Rectal smooth muscle tissue (tissue), 1 donor: ENCODE data around the gene NOD1.

ENCODE experiments used
- H3K27ac ChIP-seq: one replicate; pipeline ENCODE4 v1.7.0; 2013; ENCODE audit warnings: low read depth, low read length, inconsistent platforms
- H3K27me3 ChIP-seq: one replicate; pipeline ENCODE4 v1.7.0; 2013; ENCODE audit warnings: low read length; ENCODE audit not compliant: control insufficient read depth, insufficient read depth
- H3K36me3 ChIP-seq: one replicate; pipeline ENCODE4 v1.7.0; 2013; ENCODE audit warnings: low read length; ENCODE audit not compliant: control insufficient read depth, insufficient read depth
- H3K4me1 ChIP-seq: one replicate; pipeline ENCODE4 v1.7.0; 2013; ENCODE audit warnings: low read length; ENCODE audit not compliant: control insufficient read depth, insufficient read depth
- H3K4me3 ChIP-seq: one replicate; pipeline ENCODE4 v1.7.0; 2013; ENCODE audit warnings: low read length
- H3K9ac ChIP-seq: one replicate; pipeline ENCODE4 v1.7.0; 2013; ENCODE audit warnings: low read length

Gene NOD1

DNA sequence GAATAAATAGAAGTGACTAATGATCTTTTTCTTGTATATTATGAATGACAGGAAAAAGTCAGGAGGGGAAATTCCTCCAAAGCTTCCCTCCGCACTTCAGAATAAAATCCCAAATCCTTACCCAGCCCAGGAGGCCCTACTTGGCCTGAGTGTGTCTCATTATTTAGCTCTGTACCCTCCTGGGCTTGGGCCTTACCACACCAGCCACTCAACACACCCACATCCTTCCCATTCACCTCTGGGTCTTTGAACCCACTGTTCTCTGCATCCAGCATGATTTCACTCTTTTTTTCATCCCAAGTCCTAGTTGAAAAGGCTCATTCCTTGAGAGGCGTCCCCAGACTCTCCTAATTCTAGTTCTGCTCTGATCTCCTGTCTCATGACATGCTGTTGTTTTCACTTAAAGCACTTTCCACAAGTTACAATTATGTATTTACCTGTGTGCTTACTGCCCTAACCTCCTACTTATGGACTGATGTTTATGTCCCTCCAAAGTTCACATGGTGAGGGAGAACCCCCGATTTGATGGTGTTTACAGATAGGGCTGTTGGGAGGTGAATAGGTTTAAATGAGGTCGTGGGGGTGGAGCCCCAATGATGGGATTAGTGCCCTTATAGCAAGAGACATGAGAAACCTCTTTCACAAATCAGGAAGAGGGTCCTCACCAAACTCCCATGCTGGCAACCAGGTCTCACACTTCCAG is 6.4 kb downstream of the NOD1 start:
- no peak overlapping the region for H3K27ac ChIP-seq
- H3K4me1 ChIP-seq, result peaks cover 32% of the 10 kb centered on the region
- H3K9ac ChIP-seq, result no peak overlapping the region
- H3K4me3 ChIP-seq, result no peak overlapping the region
- no peaks in the 10 kb centered on the region for H3K36me3 ChIP-seq
- peaks cover 2% of the 10 kb centered on the region for H3K27me3 ChIP-seq

GRCh38 chr7:30471205-30471604 is 7.4 kb downstream of the NOD1 start:
- H3K9ac ChIP-seq, result no peak overlapping the region
- H3K36me3 ChIP-seq, result no peaks in the 10 kb centered on the region

DNA sequence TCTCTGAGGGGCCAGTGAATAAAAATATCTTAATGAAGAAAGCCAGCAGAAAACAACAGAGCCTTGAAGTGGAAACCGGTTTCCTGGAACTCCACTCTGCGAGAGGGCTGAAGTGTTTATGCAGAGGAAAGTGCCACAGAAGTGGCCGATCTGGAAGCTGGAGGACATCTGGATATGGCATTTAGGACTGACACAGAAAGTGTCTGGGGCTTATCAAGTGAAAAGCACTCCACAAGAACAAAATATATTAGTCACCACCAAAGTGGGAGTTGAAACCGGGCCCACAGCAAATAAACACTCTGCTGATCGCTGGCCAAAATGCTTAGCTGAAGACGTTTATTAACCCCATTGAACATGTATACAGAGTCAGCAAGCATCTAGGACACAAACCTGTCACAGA is 7.8 kb downstream of the NOD1 start:
- H3K27ac ChIP-seq, result peak overlapping the region; percentile 80
- no peaks in the 10 kb centered on the region for H3K36me3 ChIP-seq
- no peak overlapping the region for H3K9ac ChIP-seq
- H3K27me3 ChIP-seq, result peaks cover 2% of the 10 kb centered on the region
- H3K4me1 ChIP-seq, result peaks cover 32% of the 10 kb centered on the region
- H3K4me3 ChIP-seq, result peak overlapping the region; percentile 33

More at GRCh38 chr7:30471205-30471604, 7.4 kb downstream of the NOD1 start:
- Histone ChIP-seq H3K27ac (peak overlapping the region; percentile 80), H3K4me1 (peaks cover 32% of the 10 kb centered on the region), H3K4me3 (peak overlapping the region; percentile 33), H3K27me3 (peaks cover 2% of the 10 kb centered on the region)

- Histone ChIP-seq H3K4me1 (peaks cover 32% of the 10 kb centered on the region), H3K36me3 (no peaks in the 10 kb centered on the region), H3K9ac (peak overlapping the region; percentile 24), H3K4me3 (peak overlapping the region; percentile 30), H3K27me3 (peaks cover 2% of the 10 kb centered on the region), H3K27ac (peak overlapping the region; percentile 80)
Measured at GRCh38 chr7:30470163-30470770, 8.3 kb downstream of the NOD1 start.

DNA sequence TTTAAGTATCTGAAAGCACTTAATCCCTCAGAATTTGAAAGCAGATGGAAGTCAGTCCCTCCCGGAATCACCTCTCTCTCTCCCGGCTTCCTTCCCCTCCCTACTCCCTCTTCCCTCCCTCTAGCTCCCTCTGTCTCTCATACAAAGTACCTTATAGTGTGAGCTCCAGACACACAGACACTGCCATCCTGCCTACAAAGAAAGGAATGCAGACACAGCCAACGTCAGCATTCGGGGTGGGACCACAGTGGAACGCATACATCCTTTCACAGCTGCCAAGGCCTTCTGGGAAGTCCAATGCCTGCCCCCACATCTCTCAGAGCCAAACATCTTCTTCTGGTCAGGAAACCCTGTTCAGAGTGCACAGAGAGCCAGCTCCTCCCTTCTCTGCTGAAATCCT is 9.3 kb downstream of the NOD1 start:
- H3K4me3 ChIP-seq, result no peak overlapping the region
- H3K27me3 ChIP-seq, result peaks cover 2% of the 10 kb centered on the region
- H3K27ac ChIP-seq, result peak overlapping the region; percentile 80
- H3K4me1 ChIP-seq, result peaks cover 32% of the 10 kb centered on the region
- H3K36me3 ChIP-seq, result no peaks in the 10 kb centered on the region
- no peak overlapping the region for H3K9ac ChIP-seq

GRCh38 chr7:30468791-30469190 is 9.8 kb downstream of the NOD1 start:
- H3K4me3 ChIP-seq, result no peak overlapping the region
- H3K27me3 ChIP-seq, result peaks cover 2% of the 10 kb centered on the region
- peaks cover 32% of the 10 kb centered on the region for H3K4me1 ChIP-seq
- H3K27ac ChIP-seq, result peak overlapping the region; percentile 80
- H3K36me3 ChIP-seq, result no peaks in the 10 kb centered on the region
- no peak overlapping the region for H3K9ac ChIP-seq

DNA sequence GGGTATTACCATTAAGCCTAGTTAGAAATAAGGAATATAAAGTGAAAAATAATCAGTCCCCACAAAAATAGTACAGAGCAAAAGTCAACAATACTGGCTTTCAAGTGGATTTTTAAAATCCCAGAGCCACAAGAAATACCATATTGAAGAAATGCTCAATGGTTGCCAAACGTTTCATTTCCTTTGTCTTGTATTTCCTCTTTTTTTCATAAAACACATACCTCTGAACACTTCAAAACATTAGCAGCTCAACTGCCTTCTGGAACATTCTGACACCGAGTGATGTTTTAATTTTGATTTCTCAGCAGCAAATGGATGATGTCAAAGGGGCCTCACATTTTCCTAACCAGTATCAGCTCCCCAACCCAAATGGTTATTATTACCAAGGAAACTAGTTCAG is 10.5 kb downstream of the NOD1 start:
- H3K27ac ChIP-seq, result no peak overlapping the region
- H3K27me3 ChIP-seq, result no peaks in the 10 kb centered on the region
- no peaks in the 10 kb centered on the region for H3K36me3 ChIP-seq
- H3K4me1 ChIP-seq, result peaks cover 32% of the 10 kb centered on the region
- no peak overlapping the region for H3K4me3 ChIP-seq
- H3K9ac ChIP-seq, result no peak overlapping the region

- H3K27ac ChIP-seq, result no peak overlapping the region
- H3K4me3 ChIP-seq, result no peak overlapping the region
- H3K36me3 ChIP-seq, result no peaks in the 10 kb centered on the region
- H3K4me1 ChIP-seq, result peaks cover 32% of the 10 kb centered on the region
- no peaks in the 10 kb centered on the region for H3K27me3 ChIP-seq
- H3K9ac ChIP-seq, result no peak overlapping the region
Measured at GRCh38 chr7:30467271-30467670, 11.3 kb downstream of the NOD1 start.

DNA sequence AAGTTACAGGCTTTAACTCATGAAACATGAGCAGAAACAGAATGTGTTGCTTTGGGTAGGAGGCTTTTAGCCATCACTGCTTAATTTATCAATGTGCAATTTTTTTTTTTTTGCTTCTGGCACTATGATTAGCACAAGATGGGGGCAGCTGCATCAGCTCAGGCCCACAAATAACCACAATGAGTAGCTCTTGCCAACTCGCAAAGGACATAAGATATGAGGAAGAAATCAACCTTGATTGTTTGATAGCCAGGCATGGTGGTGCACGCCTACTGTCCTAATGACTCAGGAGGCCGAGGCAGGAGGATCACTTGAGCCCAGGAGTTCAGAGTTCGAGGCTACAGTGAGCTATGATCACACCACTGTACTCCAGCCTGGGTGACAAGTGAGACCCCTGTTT is 12.3 kb downstream of the NOD1 start:
- H3K4me3 ChIP-seq, result no peak overlapping the region
- peaks cover 24% of the 10 kb centered on the region for H3K4me1 ChIP-seq
- no peaks in the 10 kb centered on the region for H3K27me3 ChIP-seq
- no peaks in the 10 kb centered on the region for H3K36me3 ChIP-seq
- no peak overlapping the region for H3K27ac ChIP-seq
- H3K9ac ChIP-seq, result no peak overlapping the region

DNA sequence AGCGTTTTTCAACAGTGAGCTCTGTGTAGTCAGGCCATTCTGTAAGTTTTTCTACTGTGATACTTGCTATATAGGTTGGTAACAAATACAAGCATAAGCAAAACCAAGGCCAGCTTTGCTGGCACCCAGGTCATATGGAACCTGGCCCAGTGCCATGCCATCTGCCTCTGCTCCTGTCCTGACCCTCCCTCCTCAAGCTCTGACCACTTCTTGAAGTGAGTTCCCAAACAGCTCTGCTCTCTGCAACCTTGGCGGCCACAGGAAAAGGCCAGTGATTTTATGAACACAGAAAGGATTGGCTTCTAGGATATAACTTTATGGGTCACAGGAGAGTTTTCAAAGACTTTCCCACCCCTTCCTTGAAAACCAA is 12.8 kb downstream of the NOD1 start:
- no peak overlapping the region for H3K9ac ChIP-seq
- peaks cover 19% of the 10 kb centered on the region for H3K4me1 ChIP-seq
- H3K36me3 ChIP-seq, result no peaks in the 10 kb centered on the region
- no peaks in the 10 kb centered on the region for H3K27me3 ChIP-seq
- H3K4me3 ChIP-seq, result no peak overlapping the region
- H3K27ac ChIP-seq, result no peak overlapping the region

GRCh38 chr7:30465046-30465810 is 13.4 kb downstream of the NOD1 start:
- H3K4me3 ChIP-seq, result no peak overlapping the region
- no peaks in the 10 kb centered on the region for H3K36me3 ChIP-seq
- no peak overlapping the region for H3K27ac ChIP-seq
- H3K4me1 ChIP-seq, result peaks cover 16% of the 10 kb centered on the region
- H3K27me3 ChIP-seq, result no peaks in the 10 kb centered on the region
- H3K9ac ChIP-seq, result no peak overlapping the region

DNA sequence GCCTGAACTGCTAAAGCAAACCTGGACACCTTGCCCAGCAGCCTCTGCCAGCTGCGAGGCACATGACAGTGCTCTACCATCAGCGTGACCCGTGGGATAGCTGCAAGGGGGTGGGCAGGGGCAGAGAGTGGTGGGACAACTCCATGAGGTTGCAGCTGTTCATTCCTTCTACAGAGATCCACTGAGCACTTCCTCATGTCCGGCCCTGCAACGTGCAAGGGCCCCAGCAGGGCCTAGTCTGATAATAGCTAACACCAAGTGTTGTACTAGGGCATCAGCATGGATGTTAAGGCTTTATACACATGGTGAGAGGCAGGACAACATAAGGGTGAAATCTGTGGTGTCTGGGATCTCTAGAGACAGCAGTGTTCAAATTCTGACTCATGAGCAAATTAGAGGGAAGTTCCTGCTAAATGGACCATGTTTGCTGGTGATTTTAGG is 14.3 kb downstream of the NOD1 start:
- no peak overlapping the region for H3K4me3 ChIP-seq
- H3K9ac ChIP-seq, result no peak overlapping the region
- H3K36me3 ChIP-seq, result no peaks in the 10 kb centered on the region
- no peaks in the 10 kb centered on the region for H3K27me3 ChIP-seq
- no peak overlapping the region for H3K27ac ChIP-seq
- peaks cover 14% of the 10 kb centered on the region for H3K4me1 ChIP-seq
